HG03378 (cell line): ENCODE data around the gene GAPDH.
"Not testable (repeated sequence)": the region's sequence is repeated elsewhere in the genome, so short reads cannot be mapped to it uniquely, and the experiment has no call there.

Experiments
- ATAC-seq: cut with Tn5 transposase; IDR thresholded peaks from one replicate; pipeline ENCODE4 v1.9.1; 2021; ENCODE audit warnings: mild to moderate bottlenecking, moderate library complexity; ENCODE audit not compliant: unreplicated experiment

GAPDH gene

GRCh38 chr12:6541371-6542165 is 7.3 kb downstream of the GAPDH start:
- ATAC-seq: no peak

- no peak for ATAC-seq
Observed at GRCh38 chr12:6542209-6543009, 8.1 kb downstream of the GAPDH start.

DNA sequence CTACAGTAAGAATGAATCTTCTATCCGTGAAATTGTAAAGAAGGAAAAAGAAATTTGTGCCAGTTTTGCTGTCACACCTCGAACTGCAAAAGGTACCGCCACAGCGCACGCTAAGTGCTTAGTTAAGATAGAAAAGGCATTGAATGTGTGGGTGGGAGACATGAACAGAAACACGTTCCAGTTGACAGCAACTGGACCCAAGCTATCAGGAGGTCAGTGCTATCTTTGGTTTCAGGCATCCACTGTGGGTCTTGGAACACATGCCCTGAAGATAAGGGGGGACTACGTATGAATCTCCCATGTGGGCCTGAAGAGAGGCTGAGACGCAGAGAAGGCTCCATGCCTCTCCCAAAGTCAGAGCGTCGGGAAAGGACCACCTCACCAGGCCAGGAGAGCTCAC is 11.7 kb downstream of the GAPDH start:
- no peak for ATAC-seq

DNA sequence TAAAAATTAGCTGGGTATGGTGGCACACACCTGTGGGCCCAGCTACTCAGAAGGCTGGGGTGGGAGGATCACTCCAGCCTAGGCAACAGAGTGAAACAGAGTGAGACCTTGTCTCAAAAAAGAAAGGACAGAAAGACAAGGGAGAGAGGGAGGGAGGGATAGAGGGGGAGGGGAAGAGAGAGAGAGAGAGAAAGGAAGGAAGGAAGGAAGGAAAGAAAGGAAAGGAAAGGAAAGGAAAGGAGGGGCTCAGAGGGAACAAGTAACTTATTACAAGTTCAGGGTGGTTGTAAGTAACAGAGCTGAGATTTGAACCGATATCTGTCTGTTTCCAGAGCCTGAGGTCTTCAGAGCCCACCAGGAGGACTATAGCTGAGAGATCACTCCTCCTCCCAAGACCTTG is 13.2 kb downstream of the GAPDH start:
- no peak for ATAC-seq

DNA sequence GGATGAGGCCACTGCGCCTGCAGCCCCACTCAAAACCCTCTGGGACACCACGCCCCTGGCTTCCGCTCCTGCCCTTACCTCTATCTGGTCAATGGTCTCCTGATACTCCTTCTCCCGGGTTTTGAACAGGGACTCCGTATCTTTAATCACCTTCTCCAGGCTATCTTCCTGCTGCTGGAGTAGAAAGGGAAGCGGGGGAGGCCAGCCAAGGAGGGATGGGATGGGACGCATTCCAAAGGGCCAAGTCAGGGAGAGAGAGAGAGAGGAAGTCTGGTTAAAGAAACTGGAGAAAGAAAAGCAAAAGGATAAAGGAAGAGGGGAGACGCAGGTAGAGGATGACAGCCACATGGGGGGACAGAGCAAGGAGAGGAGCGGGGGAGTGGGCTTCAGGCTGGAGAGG is 13.7 kb downstream of the GAPDH start:
- no peak for ATAC-seq

DNA sequence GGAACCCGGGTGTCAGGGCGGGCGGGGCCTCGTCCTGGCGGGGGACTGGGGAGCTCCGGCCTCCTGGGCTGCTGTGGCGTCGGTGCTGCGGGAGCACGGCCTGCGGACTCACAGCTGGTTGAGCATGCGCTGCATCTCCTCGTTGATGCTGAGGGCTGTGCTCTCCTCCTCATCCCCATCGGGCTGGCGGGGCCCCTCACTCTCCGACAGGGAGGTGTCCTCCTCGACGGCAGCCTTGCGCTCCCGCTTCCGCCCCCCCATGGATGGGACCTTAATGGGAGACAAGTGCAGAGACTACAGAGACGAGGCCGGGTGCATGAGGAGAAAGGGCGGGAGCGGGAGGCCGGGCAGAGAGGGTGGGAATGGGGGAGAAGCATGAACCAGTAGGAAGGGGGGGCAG is 14.2 kb downstream of the GAPDH start:
- ATAC-seq: no peak

DNA sequence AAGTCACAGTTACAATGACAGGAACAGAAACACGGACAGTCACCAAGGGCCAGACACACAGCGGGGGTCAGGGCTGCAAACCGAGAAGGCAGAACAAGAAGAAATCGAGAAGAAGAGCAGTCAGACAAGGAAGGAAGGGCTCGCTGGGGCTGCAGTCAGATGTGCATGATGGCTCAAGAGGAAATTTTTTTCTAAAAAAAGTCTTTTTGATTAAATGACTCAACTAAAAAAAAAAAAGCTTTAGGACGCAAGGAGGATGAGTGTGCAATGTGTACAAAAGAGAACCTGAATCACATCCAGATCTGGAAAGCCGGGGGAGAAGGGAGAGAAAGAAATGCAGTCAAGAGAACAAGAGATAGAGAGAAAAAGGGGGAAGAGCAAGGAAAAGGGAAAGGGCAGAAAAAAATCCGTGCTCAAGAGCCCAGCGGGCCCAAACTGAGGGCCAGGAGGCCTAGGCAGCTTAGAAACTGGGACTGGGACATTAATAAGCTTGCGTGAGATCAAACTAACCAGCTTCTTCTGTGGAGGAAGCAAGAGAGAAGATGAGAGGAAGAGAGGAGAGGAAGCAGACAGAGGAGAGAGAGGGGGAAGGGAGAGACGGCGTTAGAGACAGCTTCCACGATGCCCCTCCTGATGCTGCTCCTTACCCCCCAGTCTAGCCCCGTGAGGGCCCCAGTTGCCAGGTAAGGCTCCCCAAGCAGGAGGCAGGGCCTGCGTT is 14.8 kb downstream of the GAPDH start:
- ATAC-seq: no peak

DNA sequence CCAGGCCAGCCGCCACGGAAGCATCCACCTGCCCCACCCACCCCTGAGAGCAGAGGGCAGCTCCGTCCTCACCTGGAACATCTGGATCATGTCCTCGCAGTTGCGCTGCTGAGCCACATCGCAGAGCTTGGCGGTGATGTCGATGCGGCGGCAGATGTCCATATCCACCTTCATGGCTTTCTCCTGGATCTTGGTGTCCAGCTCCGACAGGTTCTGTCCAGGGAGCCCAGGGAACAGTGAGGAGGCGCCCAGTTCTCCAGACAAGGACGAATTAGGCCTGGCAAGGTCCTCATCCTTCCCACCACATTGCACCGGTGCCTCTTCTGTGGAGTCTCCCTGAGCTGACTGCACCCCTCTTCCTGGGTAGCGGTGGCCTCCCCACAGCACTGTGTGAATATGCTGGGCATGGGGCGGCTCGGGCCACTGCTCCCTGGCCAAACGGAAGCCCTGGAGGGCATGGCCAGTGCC is 15.4 kb downstream of the GAPDH start:
- no peak for ATAC-seq

- ATAC-seq: no peak
Observed at GRCh38 chr12:6550294-6551062, 16.2 kb downstream of the GAPDH start.

DNA sequence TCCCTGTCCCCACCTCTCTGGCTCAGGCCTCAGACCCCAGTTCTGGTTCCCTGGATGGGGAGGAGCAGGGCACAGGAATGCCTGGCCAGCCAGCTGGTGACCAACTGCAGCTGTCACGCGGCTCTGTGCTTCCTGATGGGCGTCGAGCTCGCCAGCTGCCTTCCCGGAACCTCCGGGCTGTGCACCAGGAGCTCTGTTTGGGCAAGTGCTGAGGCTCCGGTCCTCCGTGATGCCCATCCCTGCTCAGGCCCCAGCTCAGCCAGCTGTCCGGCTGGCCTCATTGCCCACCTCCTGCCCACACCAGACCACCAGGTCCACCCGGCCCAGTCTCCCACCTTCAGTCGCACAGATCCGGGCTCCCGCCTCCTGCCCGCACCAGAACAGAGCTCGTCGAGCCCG is 16.7 kb downstream of the GAPDH start:
- no peak for ATAC-seq

DNA sequence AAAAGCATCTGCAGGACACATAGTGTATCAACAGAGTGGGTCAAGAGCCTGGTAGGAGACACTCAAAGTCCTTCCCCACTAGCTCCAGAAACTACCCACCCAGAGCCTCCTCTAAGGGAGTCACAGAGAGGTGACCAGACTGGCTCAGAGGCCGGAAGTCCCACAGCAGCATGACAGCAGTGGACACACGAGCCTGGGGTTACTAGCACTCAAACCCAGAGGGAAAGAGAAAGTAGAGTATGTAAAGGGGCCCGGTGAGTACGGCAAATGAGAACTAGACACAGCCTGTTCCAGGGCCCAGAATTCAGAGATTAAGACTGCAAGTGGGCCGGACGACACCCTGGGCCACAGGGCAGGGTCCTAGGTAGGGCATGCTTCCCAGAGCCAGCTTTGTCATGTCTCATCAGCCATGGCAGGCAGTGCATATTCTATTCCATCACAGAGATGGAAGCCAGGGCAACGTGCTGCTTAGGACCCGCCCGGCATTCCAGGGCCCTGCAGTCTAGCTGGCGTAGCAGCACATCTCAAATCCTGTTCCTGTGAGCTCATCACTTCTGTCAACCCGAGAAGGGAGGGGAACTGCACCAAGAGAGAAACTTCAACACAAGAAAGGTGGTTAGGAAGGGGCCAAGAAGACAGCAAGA is 17.3 kb downstream of the GAPDH start:
- ATAC-seq: no peak

GRCh38 chr12:6552140-6552551 is 17.8 kb downstream of the GAPDH start:
- no peak for ATAC-seq

- no peak for ATAC-seq
Observed at GRCh38 chr12:6553051-6553868, 18.9 kb downstream of the GAPDH start.

DNA sequence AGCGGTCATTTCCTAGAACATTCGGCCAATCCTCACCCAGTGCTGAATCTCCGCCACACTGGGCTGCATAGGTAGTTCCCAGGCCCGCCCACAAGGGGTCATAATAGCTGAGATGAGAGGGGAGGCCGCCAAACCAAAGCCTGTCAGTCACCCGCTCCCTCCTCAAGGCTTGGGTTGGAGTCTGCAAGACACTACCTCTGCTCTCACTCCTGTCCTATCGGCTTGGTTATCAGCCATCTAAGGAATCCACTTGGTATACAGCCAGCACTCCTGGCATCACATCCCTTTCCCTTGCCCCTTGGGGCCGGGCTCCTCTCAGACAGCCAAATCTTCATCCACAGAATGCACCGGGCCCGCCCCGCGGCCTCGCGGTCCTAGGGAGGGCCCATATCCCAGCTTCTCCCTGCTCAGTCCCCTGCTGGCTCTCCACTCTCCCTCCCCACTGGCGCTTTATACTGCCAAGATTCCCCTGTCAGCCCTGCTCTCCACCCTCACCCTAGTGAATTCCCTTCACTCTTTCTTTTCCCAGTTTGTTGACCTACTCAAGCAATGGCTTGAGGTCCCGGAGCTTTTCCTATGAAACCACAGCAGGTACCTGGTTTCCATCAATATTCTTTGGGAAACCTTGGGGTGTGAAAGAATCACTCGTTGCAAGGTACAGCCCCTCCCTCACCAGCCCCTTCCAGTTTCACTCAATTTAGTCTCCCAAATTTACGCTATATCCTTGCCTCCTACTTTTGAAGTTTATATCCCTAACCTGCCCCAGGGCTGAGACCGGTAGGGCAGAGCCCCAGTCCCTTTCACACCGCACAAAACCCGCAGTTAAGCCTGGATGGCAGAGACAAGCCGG is 20.1 kb downstream of the GAPDH start:
- no peak for ATAC-seq

DNA sequence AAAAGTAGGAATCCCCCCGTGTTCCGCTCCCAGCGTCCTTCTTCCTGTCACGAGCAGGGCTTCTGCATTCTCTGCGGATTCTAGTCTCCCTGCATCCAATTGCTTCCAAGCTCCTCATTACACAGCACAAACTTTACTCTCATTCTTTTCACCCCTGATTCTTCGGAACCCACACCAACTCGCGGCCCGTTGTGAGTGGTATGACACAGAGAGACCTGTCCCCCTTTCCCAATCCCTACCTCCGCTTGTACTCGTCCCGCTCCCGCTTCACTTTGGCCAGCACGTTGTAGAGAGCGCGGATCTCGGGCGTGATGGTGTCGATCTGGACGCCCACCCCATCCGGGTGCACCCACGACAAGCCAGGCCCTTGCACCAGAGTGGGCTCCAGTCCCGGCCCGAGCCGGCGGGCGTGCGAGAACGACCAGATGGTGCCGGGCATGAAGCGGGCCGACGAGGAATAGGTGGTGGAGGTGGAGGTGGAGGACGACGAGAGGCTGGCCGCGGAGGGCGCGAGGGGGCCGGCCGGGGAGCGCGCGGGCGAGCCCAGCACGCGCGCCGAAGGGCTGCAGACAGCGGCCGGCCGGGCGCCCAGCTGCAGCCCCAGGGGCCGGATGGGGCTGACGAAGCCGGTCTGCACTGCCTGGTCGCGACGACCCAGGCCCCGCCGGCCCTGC is 20.8 kb downstream of the GAPDH start:
- no peak for ATAC-seq

DNA sequence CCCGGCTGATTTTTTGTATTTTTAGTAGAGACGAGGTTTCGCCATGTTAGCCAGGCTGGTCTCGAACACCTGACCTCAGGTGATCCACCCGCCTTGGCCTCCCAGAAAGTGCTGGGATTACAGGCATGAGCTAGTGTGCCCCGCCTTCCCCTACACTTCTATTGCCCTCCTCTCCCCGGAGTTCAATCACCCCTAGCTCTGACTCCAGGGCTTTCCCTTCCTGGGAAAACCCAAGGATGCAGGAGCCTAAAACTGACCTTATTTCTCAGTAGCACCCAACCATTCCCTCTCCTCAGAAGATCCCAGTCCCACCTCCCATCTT is 22.1 kb downstream of the GAPDH start:
- not testable (repeated sequence) for ATAC-seq

- ATAC-seq: no peak
Observed at GRCh38 chr12:6556857-6557256, 22.5 kb downstream of the GAPDH start.
